Uterus (tissue), 4 donors: ENCODE results near the gene PTGES3L. TPM values are rescaled to one million over a fixed set of nuclear protein-coding genes. Genes with fewer than 3 reads are reported as not detected.

Experiments used
- DNase-seq, 2 donors: peaks; one replicate each; pipeline ENCODE4 v3.0.0-alpha.2; 2019 to 2020
- H3K27ac ChIP-seq, 2 donors: fragments of 200-600 bp; sonication (generic); 1 replicate in 1 of 2; 2 replicates in 1 of 2; pipeline ENCODE4 v1.5.1; 2016 to 2018
- H3K27me3 ChIP-seq, 2 donors: fragments of 200-600 bp; sonication (generic); one replicate each; pipeline ENCODE4 v1.5.1; 2018 to 2019; ENCODE audit warnings: control low read depth in 1 of 2
- H3K36me3 ChIP-seq, 2 donors: fragments of 200-600 bp; sonication (generic); one replicate each; pipeline ENCODE4 v1.5.1; 2019; ENCODE audit warnings: control low read depth in 1 of 2
- H3K4me1 ChIP-seq, 2 donors: fragments of 200-600 bp; sonication (generic); one replicate each; pipeline ENCODE4 v1.5.1; 2018 to 2019; ENCODE audit warnings: control low read depth in 1 of 2
- H3K4me3 ChIP-seq, 2 donors: fragments of 200-600 bp; sonication (generic); 1 replicate in 1 of 2; 2 replicates in 1 of 2; pipeline ENCODE4 v1.5.1; 2018 to 2019; ENCODE audit warnings: mild to moderate bottlenecking in 1 of 2
- H3K9me3 ChIP-seq, 2 donors: fragments of 200-600 bp; sonication (generic); one replicate each; pipeline ENCODE4 v1.5.1; 2019; ENCODE audit warnings: control low read depth in 1 of 2
- CTCF ChIP-seq, 4 experiments: fragments of 200-600 bp in 2 of 4; fragments of 450-650 bp in 2 of 4; sonication (generic) in 2 of 4; IDR thresholded peaks; one replicate each; pipeline ENCODE4 v1.5.1; 2016 to 2019; ENCODE audit warnings: antibody characterized with exemption in 4 of 4, mild to moderate bottlenecking in 2 of 4, moderate library complexity in 1 of 4
- POLR2A ChIP-seq, 2 donors: fragments of 450-650 bp; IDR thresholded peaks; one replicate each; pipeline ENCODE4 v1.6.1; 2016; ENCODE audit warnings: antibody characterized with exemption in 2 of 2, mild to moderate bottlenecking in 1 of 2, moderate library complexity in 1 of 2
- intact Hi-C: fragments of 100-400 bp; cut with DNase I; formaldehyde crosslinking; loops from one replicate; pipeline ENCODE4 v1.15.1; 2023; ENCODE audit warnings: low total_unique reads
- total RNA-seq, 4 donors: library from RNA; depleted of rRNA in 3 of 4; stranded (reverse); fragments of >200 nt in 3 of 4; gene quantifications; one replicate each; pipeline versions ENCODE4 v1.1.0 to v1.2.4, GENCODE V29; 2014 to 2023
- donor health status: DM: yes; HTN: yes; CAD: no.

The PTGES3L gene
- total RNA-seq, 4 donors from 2014 or later, result 0.51 to 3.7 (median 1.2) TPM; not detected in 1

GRCh38 chr17:43014020-43014648 is 34.3 kb upstream of the PTGES3L start:
- DNase-seq, result no peak
- no peak overlapping the region for H3K4me3 ChIP-seq
- intact Hi-C loops, result no loop called here
- H3K27ac ChIP-seq, result peak overlapping the region; percentile 54 to 62
- H3K36me3 ChIP-seq, result no peaks in the 10 kb centered on the region
- no peaks in the 10 kb centered on the region for H3K27me3 ChIP-seq
- H3K4me1 ChIP-seq, result no peaks in the 10 kb centered on the region
- no peaks in the 10 kb centered on the region for H3K9me3 ChIP-seq
- TF ChIP-seq POLR2A (IDR thresholded peaks at IDR 0.05) (no peak), CTCF (IDR thresholded peaks at IDR 0.05) (no peak)

GRCh38 chr17:43013296-43013695 is 33.4 kb upstream of the PTGES3L start:
- Histone ChIP-seq H3K4me3 (no peak overlapping the region), H3K4me1 (no peaks in the 10 kb centered on the region), H3K36me3 (no peaks in the 10 kb centered on the region), H3K27ac (no peak overlapping the region), H3K9me3 (no peaks in the 10 kb centered on the region), H3K27me3 (no peaks in the 10 kb centered on the region)
- intact Hi-C loops, result no loop called here
- TF ChIP-seq POLR2A (IDR thresholded peaks at IDR 0.05) (no peak), CTCF (IDR thresholded peaks at IDR 0.05) (no peak)
- no peak for DNase-seq

- no peak for DNase-seq
- intact Hi-C loops, result no loop called here
- H3K4me1 ChIP-seq, result no peaks in the 10 kb centered on the region
- H3K27me3 ChIP-seq, result no peaks in the 10 kb centered on the region
- H3K9me3 ChIP-seq, result no peaks in the 10 kb centered on the region
- H3K36me3 ChIP-seq, result no peaks in the 10 kb centered on the region
- peak overlapping the region in 1 of 2 donors; percentile 13 for H3K27ac ChIP-seq
- no peak for TF ChIP-seq CTCF (IDR thresholded peaks at IDR 0.05)
- TF ChIP-seq POLR2A (IDR thresholded peaks at IDR 0.05), result no peak
- H3K4me3 ChIP-seq, result no peak overlapping the region
Observed at GRCh38 chr17:43011728-43012472, 32.0 kb upstream of the PTGES3L start.

GRCh38 chr17:43010667-43011308 is 30.9 kb upstream of the PTGES3L start:
- Histone ChIP-seq H3K4me3 (no peak overlapping the region), H3K27ac (no peak overlapping the region)

More at GRCh38 chr17:43010667-43011308, 30.9 kb upstream of the PTGES3L start:
- Histone ChIP-seq H3K4me1 (no peaks in the 10 kb centered on the region), H3K27me3 (no peaks in the 10 kb centered on the region), H3K36me3 (no peaks in the 10 kb centered on the region), H3K9me3 (no peaks in the 10 kb centered on the region)
- no peak for TF ChIP-seq CTCF (IDR thresholded peaks at IDR 0.05)
- TF ChIP-seq POLR2A (IDR thresholded peaks at IDR 0.05), result no peak
- intact Hi-C loops, result no loop called here
- no peak for DNase-seq
